ENCODE data around the gene METTL3.

The METTL3 gene

DNA sequence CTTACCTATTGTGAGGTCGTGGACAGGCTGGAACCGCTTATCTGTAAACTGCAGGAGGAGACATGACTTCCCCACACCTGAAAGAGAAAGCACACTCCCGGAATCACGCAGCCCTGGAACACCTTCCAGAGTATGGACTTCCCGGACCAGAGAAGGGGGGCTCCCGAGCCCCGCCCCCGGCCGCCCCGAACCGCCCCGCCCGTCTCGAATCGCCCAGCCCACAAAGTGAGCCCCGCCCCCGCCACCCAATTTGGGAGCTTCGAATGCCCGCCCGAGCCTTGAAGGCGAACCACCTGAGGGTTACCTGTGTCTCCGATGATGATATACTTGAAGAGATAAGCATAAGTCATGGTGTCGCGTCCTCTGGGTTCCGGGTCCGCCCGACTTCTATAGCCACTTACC is 34.6 kb downstream of the METTL3 start:
- no peak for DNase-seq

DNA sequence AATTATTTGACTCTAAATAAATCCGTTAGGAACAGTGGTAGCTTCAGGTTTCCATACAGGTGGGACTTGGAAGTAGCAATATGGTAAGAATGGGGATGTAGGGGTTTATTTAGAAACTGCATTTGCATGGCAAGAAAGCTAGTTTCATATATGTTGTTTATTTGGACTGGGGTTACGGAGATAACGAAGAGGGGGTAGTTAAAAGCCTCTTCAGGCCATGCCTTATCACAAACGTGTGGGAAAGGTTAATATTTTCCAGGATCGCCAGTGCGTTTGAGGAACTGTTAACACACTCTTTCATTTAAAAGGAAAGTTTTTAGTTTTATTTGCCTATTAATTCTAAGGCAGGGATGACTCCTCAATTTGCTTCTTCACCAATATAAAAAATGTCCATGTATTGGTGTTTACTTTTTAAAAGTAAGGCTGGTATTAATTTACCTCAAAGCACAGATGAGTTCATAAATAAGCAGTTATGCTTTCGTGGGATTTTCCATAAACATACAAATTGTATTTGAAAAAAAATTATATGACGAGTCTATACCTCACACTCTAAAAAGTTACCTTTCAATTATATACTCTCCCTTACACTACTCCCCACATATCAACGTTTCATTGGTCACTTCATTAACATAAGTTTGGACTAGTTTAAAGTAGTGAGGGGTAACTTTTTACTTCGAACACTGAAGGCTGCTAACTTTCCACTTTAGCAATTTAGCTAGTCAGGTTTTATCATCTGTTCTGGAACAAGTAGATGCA is 35.2 kb downstream of the METTL3 start:
- no peak for DNase-seq

GRCh38 chr14:21467616-21468015 is 43.5 kb downstream of the METTL3 start:
- DNase-seq, result no peak

DNA sequence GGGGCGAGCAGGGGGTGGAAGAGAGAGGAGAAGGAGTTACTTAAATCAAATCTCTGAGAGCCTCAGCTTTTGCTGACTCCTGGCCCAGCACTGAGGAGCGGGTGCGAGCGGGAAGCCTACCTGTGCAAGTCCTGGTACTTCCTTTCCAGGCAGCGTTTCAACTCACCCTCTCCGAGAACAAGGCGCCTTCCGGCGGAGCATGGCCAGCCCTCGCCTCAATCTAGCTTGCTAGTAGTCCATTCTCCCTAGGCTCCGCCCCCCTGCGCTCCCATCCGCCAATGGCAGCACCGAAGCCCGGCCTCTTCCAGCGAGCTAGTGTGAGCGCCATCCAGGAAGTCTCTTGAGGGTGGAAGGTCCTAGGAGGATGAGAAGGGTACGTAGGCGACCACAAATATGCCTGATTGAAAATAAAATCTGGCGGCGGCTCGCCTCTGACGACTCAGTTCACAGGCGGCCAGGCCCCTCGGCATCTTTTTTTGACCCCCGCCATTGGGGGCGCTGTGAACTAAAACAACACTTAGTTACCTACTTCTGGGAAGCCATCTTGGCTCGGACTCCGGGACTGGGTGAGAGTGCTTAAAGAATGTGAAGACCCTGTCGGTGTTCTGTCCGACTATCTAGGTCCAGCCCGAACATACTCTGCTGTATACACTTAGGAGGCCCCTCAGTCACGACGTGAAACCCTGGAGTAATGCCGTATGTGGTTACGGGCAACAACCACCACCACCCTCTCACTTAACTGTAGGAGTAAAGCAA is 55.0 kb downstream of the METTL3 start, which contains the start of gene CHD8:
TSS of gene CHD8 (minus strand) at position 212 of the 756 bp plus-strand sequence. CDS start 24,480 bp downstream, outside the sequence.
- DNase-seq, result peak; percentile 99

DNA sequence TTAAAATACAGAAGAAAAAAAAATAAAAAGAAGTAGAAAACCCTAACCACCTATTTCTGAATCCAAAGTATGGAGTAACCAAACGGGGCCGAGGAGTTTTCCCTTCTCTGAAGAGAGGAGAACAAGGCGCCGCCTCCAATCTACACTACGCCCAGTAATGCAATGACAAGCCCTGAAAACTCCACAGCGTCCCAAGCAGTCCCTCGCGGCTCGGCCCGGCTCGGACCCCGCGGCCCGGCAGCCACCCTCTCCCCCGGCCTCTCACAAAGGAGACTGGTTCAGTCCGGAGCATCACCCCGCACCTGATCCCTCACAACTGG is 55.6 kb downstream of the METTL3 start:
- DNase-seq, result no peak

DNA sequence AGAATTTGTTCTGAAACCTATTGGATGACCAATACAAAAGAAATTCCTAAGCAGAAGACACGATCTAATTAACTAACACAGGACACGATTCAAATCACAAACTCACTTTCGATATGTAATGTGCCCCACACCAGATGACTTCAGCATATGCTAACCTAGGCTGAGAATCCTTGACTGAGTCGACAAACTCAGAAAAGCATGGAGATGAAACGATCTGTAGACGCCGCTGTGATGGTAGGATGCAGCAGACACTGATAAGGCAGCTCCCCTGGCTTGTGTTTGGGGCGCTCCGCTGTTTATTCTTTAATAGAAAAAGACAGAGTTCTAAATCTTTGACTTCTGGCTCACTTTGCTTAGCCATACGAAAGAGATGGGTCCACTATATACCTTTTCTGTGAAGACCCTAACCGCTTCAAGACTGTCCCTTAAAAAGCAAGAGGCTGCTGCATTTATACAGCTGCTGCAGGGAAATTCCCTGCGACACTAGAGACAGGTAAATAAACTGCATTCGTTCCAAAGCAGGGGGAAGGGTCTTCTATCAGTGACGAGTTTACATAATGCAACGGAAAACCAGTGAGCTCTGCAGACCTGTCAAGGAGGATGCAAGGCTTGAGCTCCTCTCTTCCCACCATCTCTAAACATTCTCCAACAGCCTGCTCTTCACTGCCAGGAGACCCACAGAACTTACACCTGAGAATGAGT is 56.1 kb downstream of the METTL3 start:
- no peak for DNase-seq

GRCh38 chr14:21449899-21450216 is 61.3 kb downstream of the METTL3 start:
- DNase-seq, result no peak

Measured in NCI-H2081 treated with DMSO at 0.1 percent for 48 hours (cell line).